WI38 (cell line): Measurements from ENCODE around the gene MCM7.

ENCODE experiments used
- H3K4me3 ChIP-seq: 2 replicates; pipeline ENCODE4 v1.5.1; 2011; ENCODE audit warnings: low read depth, mild to moderate bottlenecking, control low read depth, low read length
- TF ChIP-seq, protein P1 (sequence below): IDR thresholded peaks from 2 replicates; pipeline ENCODE4 v1.5.1; 2012; ENCODE audit warnings: low read depth, mild to moderate bottlenecking, control low read depth, low read length

The MCM7 gene

GRCh38 chr7:100119970-100120732 lies 19.0 kb upstream of the MCM7 start:
- TF ChIP-seq, protein P1, sequence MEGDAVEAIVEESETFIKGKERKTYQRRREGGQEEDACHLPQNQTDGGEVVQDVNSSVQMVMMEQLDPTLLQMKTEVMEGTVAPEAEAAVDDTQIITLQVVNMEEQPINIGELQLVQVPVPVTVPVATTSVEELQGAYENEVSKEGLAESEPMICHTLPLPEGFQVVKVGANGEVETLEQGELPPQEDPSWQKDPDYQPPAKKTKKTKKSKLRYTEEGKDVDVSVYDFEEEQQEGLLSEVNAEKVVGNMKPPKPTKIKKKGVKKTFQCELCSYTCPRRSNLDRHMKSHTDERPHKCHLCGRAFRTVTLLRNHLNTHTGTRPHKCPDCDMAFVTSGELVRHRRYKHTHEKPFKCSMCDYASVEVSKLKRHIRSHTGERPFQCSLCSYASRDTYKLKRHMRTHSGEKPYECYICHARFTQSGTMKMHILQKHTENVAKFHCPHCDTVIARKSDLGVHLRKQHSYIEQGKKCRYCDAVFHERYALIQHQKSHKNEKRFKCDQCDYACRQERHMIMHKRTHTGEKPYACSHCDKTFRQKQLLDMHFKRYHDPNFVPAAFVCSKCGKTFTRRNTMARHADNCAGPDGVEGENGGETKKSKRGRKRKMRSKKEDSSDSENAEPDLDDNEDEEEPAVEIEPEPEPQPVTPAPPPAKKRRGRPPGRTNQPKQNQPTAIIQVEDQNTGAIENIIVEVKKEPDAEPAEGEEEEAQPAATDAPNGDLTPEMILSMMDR, result no peak

GRCh38 chr7:100119072-100119969 lies 18.1 kb upstream of the MCM7 start, which contains the start of the genes CNPY4 and TAF6:
CNPY4 (plus strand) TSS chr7:100119634; CDS start chr7:100119745, 111 bp downstream.
TAF6 (minus strand) TSS chr7:100119358; CDS start chr7:100114209, 5,149 bp downstream.
- TF ChIP-seq, protein P1, result no peak
- peak within 1 kb of the TSS; percentile 87 for H3K4me3 ChIP-seq

More at GRCh38 chr7:100119970-100120732, 19.0 kb upstream of the MCM7 start:
- H3K4me3 ChIP-seq, result peak overlapping the region; percentile 87

- TF ChIP-seq, protein P1, result no peak
- peak overlapping the region; percentile 87 for H3K4me3 ChIP-seq
Measured at GRCh38 chr7:100118388-100119071, 17.3 kb upstream of the MCM7 start.

DNA sequence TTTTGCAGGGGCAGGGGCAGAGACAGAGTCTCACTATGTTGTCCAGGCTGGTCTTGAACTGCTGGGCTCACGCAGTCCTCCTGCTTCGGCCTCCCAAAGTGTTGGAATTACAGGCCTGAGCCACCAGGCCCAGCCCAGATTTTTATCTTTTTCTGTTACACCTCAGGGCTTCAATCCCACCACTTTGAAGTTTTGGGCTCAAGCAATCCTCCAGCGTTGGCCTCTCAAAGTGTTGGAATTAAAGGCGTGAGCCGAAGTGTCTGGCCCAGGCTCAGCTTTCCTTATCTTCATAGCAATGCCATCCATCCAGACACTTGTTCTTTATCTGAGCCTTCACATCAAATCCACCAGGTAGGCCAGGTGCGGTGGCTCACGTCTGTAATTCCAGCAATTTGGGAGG lies 13.8 kb upstream of the MCM7 start:
- H3K4me3 ChIP-seq, result no peak overlapping the region
- TF ChIP-seq, protein P1, result no peak

DNA sequence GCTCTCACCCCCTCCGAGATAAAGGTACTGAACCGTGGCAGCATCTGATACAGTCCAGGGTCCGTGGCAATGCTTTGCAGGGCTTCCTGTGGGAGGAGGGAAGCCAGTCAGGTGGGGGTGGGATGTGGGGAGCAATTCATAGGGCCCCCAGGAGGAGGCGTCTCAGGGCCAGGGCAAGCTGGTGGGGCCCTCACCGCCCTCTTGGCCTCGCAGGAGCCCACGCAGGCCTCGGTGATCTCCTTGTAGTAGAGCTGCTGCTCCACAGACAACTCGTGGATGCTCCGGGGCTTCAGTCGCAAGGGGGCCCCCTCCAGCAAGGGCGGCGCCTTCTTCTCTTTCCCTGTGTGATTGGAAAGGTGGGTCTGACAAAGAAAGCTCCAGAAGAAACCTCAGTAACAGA lies 10.7 kb upstream of the MCM7 start:
- TF ChIP-seq, protein P1, result no peak
- no peak overlapping the region for H3K4me3 ChIP-seq

GRCh38 chr7:100111156-100111555 lies 10.0 kb upstream of the MCM7 start:
- H3K4me3 ChIP-seq, result no peak overlapping the region
- TF ChIP-seq, protein P1, result no peak
